ENCODE data around the gene SGCB. TPM values are rescaled to one million over a fixed set of nuclear protein-coding genes. Genes with fewer than 3 reads are reported as not detected.

SGCB gene
- total RNA-seq, 1 donor from 2014 or later = 21.1 TPM

DNA sequence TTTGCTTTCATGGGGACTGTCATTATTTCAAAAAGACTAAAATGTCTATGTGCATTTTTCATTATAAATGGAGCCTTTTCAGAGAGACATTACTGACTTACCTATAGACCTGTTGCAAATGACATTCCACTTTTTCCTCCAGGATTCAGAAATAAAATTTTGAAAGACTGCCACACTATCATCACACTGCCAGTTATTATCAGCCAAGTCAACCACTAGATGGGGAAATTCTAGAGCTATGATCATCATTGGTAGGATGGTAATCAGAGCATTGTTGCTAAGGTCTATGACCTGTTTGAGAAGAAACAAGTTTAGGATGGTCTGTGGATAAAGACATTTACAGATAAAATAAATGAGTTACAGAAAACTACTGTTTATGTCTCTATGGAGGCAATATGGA lies 40.5 kb downstream of the SGCB start:
- no peak overlapping the region for H3K4me3 ChIP-seq (ENCODE audit: low read depth, low read length)
- H3K36me3 ChIP-seq (ENCODE audit: control insufficient read depth, insufficient read depth, low read length) = no peaks in the 10 kb centered on the region
- no peak for DNase-seq (ENCODE audit: low read depth)
- TF ChIP-seq CTCF (IDR thresholded peaks at IDR 0.05; ENCODE audit: insufficient read depth, low read length, poor library complexity, severe bottlenecking) = no peak
- no peaks in the 10 kb centered on the region for H3K27me3 ChIP-seq (ENCODE audit: control insufficient read depth, insufficient read depth, low read length)

DNA sequence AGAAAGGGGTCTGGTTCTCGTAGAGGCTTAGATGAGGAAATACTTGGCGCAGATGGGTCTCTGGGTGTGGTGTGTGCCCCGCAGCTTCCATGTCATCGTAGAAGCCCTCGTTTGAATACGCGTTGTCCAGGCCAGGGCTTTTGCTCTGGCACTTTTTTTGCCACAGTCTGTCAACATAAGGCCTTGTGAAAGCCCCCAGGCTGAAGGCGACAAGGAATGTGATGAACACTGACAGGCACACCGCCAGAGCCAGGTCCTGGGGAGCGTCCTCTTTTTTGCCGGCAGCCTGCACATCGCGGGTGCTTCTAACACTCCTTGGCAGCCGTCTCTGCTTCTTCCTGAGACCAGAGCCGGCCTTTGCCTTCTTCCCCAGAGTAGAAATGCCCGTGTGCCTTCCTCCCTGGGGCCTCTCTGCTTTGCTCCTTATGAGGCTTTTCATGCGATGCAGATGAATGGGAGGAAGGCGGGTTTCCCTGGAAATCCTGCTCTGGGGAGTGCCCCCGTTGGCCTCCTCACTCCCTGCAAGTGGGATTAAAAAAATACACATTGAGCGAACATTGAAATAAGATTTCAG lies 42.4 kb downstream of the SGCB start:
- TF ChIP-seq CTCF (IDR thresholded peaks at IDR 0.05; ENCODE audit: insufficient read depth, low read length, poor library complexity, severe bottlenecking) = no peak
- no peak overlapping the region for H3K4me3 ChIP-seq (ENCODE audit: low read depth, low read length)
- H3K27me3 ChIP-seq (ENCODE audit: control insufficient read depth, insufficient read depth, low read length) = no peaks in the 10 kb centered on the region
- DNase-seq (ENCODE audit: low read depth) = no peak
- no peaks in the 10 kb centered on the region for H3K36me3 ChIP-seq (ENCODE audit: control insufficient read depth, insufficient read depth, low read length)

Other genes with a start within 250 kb of the SGCB start
- gene DCUN1D4, start 195.1 kb downstream of the SGCB start, total RNA-seq = 19.7 and 26.1 TPM in 2 replicates
- gene LRRC66, start 17.9 kb downstream of the SGCB start, total RNA-seq = 0.04 and 0.68 TPM in 2 replicates
- gene SPATA18, start 13.0 kb upstream of the SGCB start, total RNA-seq = 10.5 and 11.0 TPM in 2 replicates

All from kidney epithelial cell (primary cell).